DOHH2 (cell line): ENCODE data around the gene ZNF526.

Experiments
- H3F3A ChIP-seq: fragments of 200-600 bp; sonication (generic), shearing (Covaris generic); 2 replicates; pipeline ENCODE4 v1.6.0; 2016; ENCODE audit warnings: antibody characterized with exemption, mild to moderate bottlenecking; ENCODE audit not compliant: control insufficient read depth, insufficient read depth
- H3K27ac ChIP-seq: fragments of 200-600 bp; sonication (generic); 2 replicates; pipeline ENCODE4 v1.5.1; 2014; ENCODE audit warnings: low read depth, mild to moderate bottlenecking, low read length, moderate library complexity
- H3K27me3 ChIP-seq: fragments of 200-600 bp; sonication (generic); 2 replicates; pipeline ENCODE4 v1.6.1; 2014; ENCODE audit warnings: mild to moderate bottlenecking, low read length, mixed read lengths; ENCODE audit not compliant: control insufficient read depth
- H3K36me3 ChIP-seq: fragments of 200-600 bp; sonication (generic); 2 replicates; pipeline ENCODE4 v1.6.1; 2014; ENCODE audit warnings: mild to moderate bottlenecking, low read length, moderate library complexity, mixed read lengths; ENCODE audit not compliant: control insufficient read depth
- H3K4me1 ChIP-seq: fragments of 200-600 bp; sonication (generic); 2 replicates; pipeline ENCODE4 v1.6.1; 2014; ENCODE audit warnings: mild to moderate bottlenecking, low read length, mixed read lengths; ENCODE audit not compliant: control insufficient read depth
- H3K4me2 ChIP-seq: fragments of 200-600 bp; sonication (generic); 2 replicates; pipeline ENCODE4 v1.6.0; 2014; ENCODE audit warnings: mild to moderate bottlenecking, low read length, moderate library complexity
- H3K4me3 ChIP-seq: fragments of 200-600 bp; sonication (generic); 2 replicates; pipeline ENCODE4 v1.5.1; 2014; ENCODE audit warnings: mild to moderate bottlenecking, low read length, mixed read lengths
- H3K79me2 ChIP-seq: fragments of 200-600 bp; sonication (generic); 2 replicates; pipeline ENCODE4 v1.6.1; 2014; ENCODE audit warnings: mild to moderate bottlenecking, low read length, mixed read lengths; ENCODE audit not compliant: control insufficient read depth
- H3K9me2 ChIP-seq: fragments of 200-600 bp; sonication (generic); replicated peaks from 2 replicates; pipeline ENCODE4 v1.6.1; 2014; ENCODE audit warnings: mild to moderate bottlenecking, low read length, mixed read lengths; ENCODE audit not compliant: control insufficient read depth
- H3K9me3 ChIP-seq: fragments of 200-600 bp; sonication (generic); 2 replicates; pipeline ENCODE4 v1.6.1; 2014; ENCODE audit warnings: antibody characterized with exemption, low read length, mixed read lengths; ENCODE audit not compliant: control insufficient read depth, insufficient read depth
- H4K20me1 ChIP-seq: fragments of 200-600 bp; sonication (generic); 2 replicates; pipeline ENCODE4 v1.6.0; 2014; ENCODE audit warnings: low read depth, mild to moderate bottlenecking, antibody characterized with exemption, low read length, moderate library complexity; ENCODE audit not compliant: control insufficient read depth, insufficient read depth
- EZH2phosphoT487 ChIP-seq: fragments of 200-600 bp; sonication (generic); IDR thresholded peaks from 2 replicates; pipeline ENCODE4 v1.6.1; 2017; ENCODE audit warnings: borderline replicate concordance, mild to moderate bottlenecking, antibody characterized with exemption, low read length, moderate library complexity, mixed read lengths
- TF ChIP-seq, protein P1 (sequence below): fragments of 200-600 bp; sonication (generic); IDR thresholded peaks from one replicate; pipeline ENCODE4 v1.5.1; 2014; ENCODE audit warnings: antibody characterized with exemption, mild to moderate bottlenecking, low read depth, low read length; ENCODE audit not compliant: poor library complexity, severe bottlenecking

Gene ZNF526

DNA sequence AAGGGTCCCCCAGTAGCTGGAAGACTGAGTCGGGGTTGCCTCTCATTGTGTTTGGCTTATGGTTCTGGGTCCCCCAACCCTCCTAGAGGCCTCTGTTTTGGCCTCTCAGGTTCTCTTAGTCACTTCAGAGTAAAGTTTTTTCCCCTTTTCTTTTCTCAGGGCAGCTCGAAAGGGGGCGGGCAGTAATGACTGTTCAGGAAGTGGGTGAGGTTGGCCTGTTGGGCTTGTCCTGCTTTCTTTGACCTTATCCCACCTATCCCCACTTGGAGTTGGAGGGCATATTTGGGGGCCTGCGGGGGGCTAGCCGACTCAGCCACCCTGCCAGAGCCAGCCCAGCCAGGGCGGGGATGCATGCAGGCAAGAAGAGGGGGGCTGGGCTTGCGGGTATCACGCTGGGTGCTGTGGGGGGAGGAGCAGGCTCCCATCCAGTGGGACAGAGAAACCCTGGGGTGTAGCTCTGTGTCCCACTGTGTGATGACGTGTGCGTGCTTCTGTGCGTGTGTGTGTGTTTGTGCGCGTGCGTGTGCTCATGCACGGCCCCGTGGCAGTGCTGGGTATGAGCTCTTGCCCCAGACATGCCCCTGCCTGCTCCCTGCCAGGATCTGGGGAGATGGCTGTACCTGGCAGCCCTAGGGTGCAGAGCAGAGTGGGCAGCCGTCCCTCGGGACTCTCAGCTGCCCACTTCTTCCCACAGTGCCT lies 50.4 kb downstream of the ZNF526 start:
- no peaks in the 10 kb centered on the region for H3K9me3 ChIP-seq
- no peaks in the 10 kb centered on the region for H3K27me3 ChIP-seq
- H3K4me2 ChIP-seq: peak overlapping the region; percentile 94
- no peaks in the 10 kb centered on the region for H4K20me1 ChIP-seq
- H3K9me2 ChIP-seq: no peaks in the 10 kb centered on the region
- peaks cover 6% of the 10 kb centered on the region; the same call in 1 of the 2 replicates for H3K36me3 ChIP-seq
- H3K4me3 ChIP-seq: peak overlapping the region; percentile 94
- H3K27ac ChIP-seq: peak overlapping the region; percentile 70
- peaks cover 19% of the 10 kb centered on the region for H3K79me2 ChIP-seq
- TF ChIP-seq EZH2phosphoT487: no peak
- TF ChIP-seq, protein P1, sequence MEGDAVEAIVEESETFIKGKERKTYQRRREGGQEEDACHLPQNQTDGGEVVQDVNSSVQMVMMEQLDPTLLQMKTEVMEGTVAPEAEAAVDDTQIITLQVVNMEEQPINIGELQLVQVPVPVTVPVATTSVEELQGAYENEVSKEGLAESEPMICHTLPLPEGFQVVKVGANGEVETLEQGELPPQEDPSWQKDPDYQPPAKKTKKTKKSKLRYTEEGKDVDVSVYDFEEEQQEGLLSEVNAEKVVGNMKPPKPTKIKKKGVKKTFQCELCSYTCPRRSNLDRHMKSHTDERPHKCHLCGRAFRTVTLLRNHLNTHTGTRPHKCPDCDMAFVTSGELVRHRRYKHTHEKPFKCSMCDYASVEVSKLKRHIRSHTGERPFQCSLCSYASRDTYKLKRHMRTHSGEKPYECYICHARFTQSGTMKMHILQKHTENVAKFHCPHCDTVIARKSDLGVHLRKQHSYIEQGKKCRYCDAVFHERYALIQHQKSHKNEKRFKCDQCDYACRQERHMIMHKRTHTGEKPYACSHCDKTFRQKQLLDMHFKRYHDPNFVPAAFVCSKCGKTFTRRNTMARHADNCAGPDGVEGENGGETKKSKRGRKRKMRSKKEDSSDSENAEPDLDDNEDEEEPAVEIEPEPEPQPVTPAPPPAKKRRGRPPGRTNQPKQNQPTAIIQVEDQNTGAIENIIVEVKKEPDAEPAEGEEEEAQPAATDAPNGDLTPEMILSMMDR: no peak
- H3F3A ChIP-seq: peaks cover 3% of the 10 kb centered on the region; the same call in 1 of the 2 replicates
- H3K4me1 ChIP-seq: peaks cover 27% of the 10 kb centered on the region

DNA sequence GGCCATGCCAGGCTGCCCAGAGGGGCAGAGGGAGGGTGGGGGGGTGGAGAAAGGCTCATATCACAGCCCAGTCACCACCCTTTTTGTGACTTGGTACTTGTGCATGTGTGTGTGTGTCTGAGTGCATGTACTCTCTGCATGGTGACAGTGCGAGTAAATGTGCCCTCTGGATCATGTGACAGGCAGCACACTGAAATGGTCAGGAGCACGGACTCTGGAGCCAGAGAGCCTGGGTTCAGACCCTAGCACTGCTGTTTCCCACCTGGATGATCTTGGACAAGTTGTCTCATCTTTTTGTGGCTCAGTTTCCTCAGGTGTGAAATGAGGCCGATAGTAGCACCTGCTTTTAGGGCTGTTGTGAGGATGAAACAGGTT lies 50.9 kb downstream of the ZNF526 start:
- Histone ChIP-seq H3F3A (peaks cover 3% of the 10 kb centered on the region; the same call in 1 of the 2 replicates), H3K4me2 (peak overlapping the region; percentile 94), H3K4me1 (peaks cover 27% of the 10 kb centered on the region), H3K9me2 (no peaks in the 10 kb centered on the region), H3K27ac (no peak overlapping the region), H3K79me2 (peaks cover 19% of the 10 kb centered on the region), H3K27me3 (no peaks in the 10 kb centered on the region), H3K9me3 (no peaks in the 10 kb centered on the region), H3K4me3 (peak overlapping the region; percentile 94), H4K20me1 (no peaks in the 10 kb centered on the region), H3K36me3 (peaks cover 6% of the 10 kb centered on the region; the same call in 1 of the 2 replicates)
- TF ChIP-seq EZH2phosphoT487: no peak
- TF ChIP-seq, protein P1: no peak

DNA sequence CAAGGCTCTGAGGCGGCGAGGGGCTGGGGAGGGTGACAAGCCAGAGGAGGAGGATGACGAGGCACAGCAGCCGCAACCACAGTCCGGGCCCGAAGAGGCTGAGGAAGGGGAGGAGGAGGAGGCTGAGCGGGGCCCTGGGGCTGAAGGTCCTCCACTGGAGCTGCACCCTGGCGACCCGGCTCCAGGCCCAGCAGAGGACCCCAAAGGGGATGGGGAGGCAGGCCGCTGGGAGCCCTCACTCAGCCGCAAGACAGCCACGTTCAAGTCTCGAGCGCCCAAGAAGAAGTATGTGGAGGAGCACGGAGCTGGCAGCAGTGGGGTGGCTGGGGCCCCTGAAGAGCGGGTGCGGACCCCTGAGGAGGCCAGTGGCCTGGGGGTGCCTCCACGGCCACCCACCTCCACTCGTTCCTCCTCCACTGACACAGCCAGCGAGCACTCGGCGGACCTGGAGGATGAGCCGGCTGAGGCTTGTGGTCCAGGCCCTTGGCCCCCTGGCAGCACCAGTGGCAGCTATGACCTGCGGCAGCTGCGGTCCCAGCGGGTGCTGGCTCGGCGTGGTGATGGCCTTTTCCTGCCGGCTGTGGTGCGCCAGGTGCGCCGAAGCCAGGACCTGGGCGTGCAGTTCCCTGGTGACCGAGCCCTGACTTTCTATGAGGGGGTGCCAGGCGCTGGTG lies 51.9 kb downstream of the ZNF526 start:
- Histone ChIP-seq H3K4me2 (no peak overlapping the region), H4K20me1 (no peaks in the 10 kb centered on the region), H3K9me2 (no peaks in the 10 kb centered on the region), H3K27me3 (no peaks in the 10 kb centered on the region), H3K9me3 (no peaks in the 10 kb centered on the region), H3F3A (peaks cover 3% of the 10 kb centered on the region; the same call in 1 of the 2 replicates), H3K4me3 (no peak overlapping the region), H3K79me2 (peaks cover 19% of the 10 kb centered on the region), H3K4me1 (peaks cover 27% of the 10 kb centered on the region), H3K36me3 (peaks cover 6% of the 10 kb centered on the region; the same call in 1 of the 2 replicates), H3K27ac (no peak overlapping the region)
- TF ChIP-seq, protein P1: no peak
- TF ChIP-seq EZH2phosphoT487: no peak
